GM21528 (cell line): ENCODE data around the gene GTPBP6.
"Not testable (repeated sequence)": the region's sequence is repeated elsewhere in the genome, so short reads cannot be mapped to it uniquely, and the experiment has no call there.

Source experiments
- ATAC-seq: cut with Tn5 transposase; IDR thresholded peaks from one replicate; pipeline ENCODE4 v1.9.1; 2021; ENCODE audit warnings: mild to moderate bottlenecking, moderate library complexity; ENCODE audit not compliant: unreplicated experiment, low FRiP score

Gene GTPBP6

GRCh38 chrX:270848-271367 lies 47.7 kb downstream of the GTPBP6 start:
- no peak for ATAC-seq

GRCh38 chrX:267771-268261 lies 50.8 kb downstream of the GTPBP6 start:
- ATAC-seq = no peak

GRCh38 chrX:265502-265901 lies 53.1 kb downstream of the GTPBP6 start:
- ATAC-seq = no peak

DNA sequence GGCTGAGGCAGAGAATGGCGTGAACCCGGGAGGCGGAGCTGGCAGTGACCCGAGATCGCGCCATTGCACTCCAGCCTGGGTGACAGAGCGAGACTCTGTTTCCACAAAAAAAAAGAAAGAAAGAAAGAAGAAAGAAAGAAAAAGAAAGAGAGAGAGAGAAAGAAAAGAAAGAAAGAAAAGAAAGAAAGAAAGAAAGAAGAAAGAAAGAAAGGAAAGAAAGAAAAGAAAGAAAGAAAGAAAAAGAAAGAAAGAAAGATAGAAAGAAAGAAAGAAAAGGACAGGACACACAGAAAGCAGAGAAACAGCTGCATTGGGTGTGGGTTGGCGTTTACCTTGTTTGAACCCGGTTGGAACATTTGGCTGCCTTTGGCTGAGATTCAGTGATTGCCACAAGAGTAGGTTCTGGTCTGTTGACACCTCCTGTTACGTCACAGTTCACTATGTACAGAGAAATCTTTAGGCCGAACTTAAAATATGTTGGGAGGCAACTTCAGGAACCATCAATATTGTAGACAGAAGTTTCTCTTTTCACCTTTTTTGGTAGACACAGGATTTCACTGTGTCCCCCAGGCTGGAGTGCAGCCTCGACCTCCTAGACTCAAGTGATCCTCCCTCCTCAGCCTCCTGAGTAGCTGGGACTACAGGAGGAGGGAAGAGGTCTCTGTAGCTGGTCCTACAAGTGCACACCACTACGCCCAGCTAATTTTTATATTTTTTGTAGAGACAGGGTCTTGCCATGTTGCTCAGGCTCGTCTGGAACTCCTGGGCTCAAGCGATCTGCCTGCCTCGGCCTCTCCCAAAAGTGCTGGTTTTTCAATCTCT lies 53.8 kb downstream of the GTPBP6 start:
- ATAC-seq = no peak

- not testable (repeated sequence) for ATAC-seq
Observed at GRCh38 chrX:264006-264405, 54.6 kb downstream of the GTPBP6 start.

- peak; percentile 54 for ATAC-seq
Observed at GRCh38 chrX:262381-262909, 56.2 kb downstream of the GTPBP6 start.

DNA sequence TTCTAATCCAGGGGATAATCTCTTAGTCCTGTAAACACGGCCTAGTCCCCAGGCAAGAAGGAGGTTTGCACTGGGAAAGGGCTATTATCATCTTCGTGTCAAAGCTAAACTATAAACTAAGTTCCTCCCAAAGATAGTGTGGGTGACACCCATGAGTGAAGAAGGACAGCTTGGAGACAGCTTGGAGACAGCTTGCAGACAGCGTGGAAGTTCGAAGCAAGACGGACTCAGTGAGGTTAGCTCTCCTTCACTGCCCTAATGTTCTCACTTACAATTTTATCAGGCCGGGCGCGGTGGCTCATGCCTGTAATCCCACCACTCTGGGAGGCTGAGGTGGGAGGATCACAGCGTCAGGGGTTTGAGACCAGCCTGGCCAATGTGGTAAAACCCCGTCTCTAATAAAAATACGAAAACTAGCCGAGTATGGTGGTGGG lies 56.7 kb downstream of the GTPBP6 start:
- no peak for ATAC-seq

- no peak for ATAC-seq
Observed at GRCh38 chrX:261167-261918, 57.3 kb downstream of the GTPBP6 start.

DNA sequence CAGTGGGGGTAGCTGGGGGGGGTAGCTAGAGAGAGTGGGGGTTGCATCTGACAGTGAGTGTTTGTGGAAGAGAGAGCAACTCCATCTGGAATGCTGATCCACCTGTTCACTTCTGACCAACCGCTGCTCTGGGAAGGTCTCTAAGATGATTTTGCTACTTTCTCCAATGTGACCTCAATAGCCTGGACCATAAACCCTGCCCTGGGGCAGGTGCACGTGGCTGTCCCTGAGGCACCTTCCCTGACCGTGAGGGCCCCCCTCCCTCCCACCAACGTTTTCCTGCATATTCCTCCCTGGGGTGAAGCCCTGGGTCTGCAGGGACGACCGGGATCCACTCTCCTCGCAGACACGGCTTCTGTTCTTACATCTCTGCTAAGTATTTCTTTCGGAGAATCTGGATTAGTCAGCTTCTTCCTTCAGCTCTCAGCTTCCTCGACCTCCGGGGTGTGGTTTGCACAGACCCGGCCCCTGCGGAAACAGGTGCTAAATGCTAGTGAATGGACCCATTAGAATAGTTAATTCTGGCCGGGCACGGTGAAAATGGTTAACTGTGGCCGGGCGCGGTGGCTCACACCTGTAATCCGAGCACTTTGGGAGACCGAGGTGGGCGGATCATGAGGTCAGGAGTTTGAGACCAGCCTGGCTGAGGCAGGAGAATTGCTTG lies 58.8 kb downstream of the GTPBP6 start:
- ATAC-seq = no peak

DNA sequence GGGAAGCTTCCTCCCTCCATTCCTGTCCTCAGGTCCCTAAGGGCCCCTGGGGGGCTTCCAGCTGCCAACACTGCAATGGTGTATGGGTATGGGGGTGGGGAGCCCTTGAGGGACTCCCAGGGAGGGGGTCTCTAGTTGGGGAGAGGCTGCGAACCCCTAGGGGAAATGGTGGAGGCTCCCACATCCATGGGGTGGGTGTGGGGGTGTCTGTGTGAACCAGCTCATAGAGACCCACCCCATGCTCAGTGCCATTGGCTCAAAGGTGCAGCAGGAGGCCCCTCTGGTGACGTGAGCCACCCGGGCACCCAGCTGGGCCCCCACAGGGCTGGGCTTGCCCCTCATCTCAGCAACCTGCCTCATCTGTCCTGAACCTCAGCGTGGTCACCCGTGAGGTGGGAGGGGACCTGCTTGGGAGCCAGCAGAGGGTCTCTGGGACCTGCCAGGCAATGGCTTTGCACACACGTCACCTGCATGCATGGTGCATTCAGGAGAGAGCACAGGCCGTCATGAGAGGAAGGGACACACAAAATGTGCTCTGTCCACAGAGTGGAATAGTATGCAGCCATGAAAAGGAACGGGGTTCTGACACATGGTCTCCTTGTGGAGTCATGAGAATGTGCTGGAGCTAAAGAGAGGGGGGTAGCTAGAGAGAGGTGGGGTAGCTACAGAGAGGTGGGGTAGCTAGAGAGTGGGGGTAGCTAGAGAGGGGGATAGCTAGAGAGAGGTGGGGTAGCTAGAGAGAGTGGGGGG lies 60.1 kb downstream of the GTPBP6 start:
- no peak for ATAC-seq

- no peak for ATAC-seq
Observed at GRCh38 chrX:257681-258289, 60.8 kb downstream of the GTPBP6 start.

- ATAC-seq = not testable (repeated sequence)
Observed at GRCh38 chrX:257054-257453, 61.5 kb downstream of the GTPBP6 start.

GRCh38 chrX:255923-256331 lies 62.7 kb downstream of the GTPBP6 start:
- ATAC-seq = no peak
